ENCODE data around the gene GPR78.

GPR78 gene

DNA sequence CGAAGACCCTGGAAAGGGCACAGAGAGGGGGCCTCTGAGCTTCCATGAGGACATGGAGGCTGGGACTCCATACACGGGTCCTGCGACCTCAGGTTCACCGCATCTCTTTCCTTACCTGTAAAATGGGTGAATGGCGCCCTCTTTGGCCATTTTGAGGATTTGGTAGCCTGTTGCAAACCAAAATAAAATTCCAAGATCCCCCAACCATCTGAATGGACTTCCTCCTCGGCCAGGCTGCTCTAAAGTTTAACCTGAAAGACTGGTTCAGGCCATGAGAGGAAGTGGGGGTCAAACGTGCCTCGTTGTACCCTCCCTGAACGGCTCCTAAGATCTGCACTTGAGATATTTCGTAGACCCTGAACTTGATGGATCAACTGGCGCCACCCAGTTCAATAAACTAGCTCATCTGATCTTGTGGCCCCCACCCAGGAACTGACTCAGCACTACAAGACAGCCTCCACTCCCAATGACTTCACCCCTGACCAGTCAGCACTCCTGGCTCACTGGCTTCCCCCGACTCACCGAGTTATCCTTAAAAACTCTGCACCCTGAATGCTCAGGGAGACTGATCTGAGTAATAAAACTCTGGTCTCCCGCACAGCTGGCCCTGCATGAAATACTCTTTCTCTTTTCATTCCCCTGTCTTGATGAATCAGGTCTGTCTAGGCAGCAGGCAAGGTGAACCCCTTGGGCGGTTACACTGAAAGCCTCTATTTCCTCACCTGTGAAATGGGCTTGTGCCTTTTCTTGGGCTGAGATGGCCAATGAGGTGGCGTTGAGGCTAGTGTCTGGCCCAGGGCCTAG, 32.9 kb upstream of the GPR78 start:
- DNase-seq = peak; percentile 29

DNA sequence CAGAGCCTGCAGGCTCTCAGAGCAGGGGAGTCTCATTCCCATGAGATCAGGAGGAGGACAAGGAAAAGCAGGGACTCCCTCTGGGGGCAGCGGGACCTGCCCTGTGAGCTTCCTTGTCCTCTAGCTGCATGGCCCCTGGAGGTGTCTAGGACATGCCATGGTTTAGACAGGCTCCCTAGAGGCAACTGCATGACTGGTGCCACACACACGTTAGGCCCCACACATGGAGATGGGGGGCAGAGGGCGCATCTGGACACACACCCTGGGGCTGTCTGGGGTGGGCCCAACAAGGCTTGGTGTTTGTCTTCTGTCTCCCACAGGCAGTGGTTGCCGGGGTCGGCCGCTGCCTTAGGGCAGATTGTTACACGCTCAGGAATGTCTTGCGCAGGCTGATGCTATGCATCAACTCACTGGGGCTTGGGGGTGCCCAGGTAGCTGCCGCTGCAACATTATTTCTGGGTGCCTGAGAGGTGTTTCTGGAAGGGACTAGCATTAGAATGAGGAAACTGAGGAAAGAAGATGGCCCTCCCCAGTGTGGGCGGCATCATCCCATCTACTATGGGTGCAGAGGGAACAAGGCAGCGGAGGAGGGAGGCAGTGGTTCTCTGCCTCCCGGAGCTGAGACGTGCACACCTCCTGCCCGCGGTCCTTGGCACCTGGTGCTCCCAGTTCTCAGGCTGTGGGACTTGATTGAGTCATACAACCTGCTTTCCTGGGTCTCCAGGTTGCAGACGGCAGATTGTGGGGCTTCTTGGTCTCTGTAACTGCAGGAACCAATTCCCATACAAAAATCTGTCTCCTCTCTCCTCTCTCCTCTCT, 32.1 kb upstream of the GPR78 start:
- no peak for DNase-seq

DNA sequence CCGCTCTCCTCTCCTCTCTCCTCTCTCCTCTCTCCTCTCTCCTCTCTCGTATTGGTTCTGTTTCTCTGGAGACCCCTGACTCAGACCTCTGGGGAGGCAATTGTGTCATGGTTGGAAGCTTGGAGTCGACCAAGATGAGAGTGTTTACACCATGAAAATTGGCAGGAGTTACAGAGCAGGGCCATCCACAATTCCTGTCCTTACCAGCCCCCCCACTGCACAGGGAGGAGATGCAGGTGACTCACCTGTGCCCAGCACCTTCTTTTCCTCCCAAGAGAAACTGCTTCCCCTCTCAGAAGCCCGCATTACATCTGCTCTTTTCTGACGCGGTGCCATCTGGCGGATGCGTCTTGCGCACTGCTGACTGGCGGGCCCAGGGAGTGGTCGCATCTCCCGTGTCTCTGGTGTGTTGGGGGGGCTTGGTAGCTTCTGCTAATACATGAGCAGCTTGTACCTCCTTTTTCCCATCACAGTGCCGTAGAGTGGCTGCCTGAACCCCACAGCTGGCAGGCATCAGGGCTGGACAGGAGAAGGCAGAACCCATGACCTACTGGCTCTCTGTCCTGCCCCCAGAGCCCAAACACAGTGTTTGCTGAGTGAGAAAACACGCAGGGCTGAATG, 31.4 kb upstream of the GPR78 start:
- DNase-seq = no peak

DNA sequence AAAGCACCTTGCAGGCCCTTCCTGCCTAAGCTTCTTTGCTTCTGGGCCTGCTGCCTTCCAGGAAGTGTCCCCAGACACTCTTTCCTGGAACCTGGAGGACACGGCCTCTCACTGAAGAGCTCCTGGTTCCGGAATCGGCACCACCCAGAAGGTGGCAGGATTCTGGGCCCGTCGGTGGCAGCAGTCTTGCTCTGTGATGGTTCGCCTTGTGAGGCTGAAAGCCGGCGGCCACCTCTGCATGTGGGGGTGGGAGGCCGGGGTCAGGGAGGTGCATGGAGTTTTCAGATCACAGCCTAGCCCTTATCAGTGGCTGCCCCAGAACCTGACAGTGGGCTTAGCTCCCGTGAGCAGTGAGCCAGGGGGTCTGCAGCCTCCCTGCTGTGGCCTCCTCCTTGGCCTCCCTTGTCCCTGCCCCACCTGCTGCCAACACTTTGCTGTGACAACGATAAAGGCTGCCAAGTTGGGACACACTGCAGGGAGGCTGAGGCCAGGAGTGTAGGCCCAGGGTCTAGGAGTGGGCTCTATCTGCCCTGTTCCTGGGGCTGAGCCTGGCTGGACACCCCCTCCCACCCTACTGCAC, 30.8 kb upstream of the GPR78 start:
- DNase-seq = no peak

DNA sequence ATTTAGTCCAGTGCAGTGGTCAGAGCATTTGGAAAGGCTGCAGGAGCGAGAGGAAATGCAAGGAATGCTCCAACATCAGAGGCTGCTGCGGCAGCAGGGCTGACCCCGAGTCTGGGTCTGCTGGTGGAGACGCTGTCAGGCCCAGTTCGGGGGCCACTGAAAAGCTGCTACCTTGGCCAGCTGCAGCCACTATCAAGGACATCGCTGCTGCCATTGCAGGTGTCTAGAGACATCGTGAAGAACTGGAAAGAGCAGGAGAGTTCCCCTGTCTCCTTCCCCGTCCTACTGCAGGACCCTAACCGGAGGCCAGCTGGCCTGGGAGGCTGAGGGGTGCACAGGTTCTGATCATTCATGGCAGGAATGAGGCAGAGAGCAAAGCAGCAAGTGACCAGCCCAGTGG, 29.5 kb upstream of the GPR78 start:
- DNase-seq = no peak

DNA sequence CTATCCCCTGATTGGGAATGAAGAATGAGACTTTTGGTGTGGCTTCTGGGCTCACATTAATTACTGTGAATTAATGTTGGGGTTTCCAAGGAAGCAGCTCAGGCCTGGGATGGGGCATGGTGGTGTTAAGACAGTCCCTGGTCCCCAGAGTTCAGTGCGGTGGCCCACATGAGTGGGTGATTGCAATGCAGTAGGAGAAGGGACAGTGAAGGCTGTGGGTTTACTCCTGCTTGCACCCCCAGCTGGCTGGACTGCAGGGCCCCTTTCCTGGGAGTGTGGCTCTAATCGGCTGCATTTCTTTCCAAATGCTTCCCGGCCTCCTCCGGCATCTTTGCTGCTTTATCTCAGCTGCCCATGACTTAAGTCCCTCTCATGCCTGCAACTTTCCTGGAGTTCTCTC, 28.2 kb upstream of the GPR78 start:
- no peak for DNase-seq

DNA sequence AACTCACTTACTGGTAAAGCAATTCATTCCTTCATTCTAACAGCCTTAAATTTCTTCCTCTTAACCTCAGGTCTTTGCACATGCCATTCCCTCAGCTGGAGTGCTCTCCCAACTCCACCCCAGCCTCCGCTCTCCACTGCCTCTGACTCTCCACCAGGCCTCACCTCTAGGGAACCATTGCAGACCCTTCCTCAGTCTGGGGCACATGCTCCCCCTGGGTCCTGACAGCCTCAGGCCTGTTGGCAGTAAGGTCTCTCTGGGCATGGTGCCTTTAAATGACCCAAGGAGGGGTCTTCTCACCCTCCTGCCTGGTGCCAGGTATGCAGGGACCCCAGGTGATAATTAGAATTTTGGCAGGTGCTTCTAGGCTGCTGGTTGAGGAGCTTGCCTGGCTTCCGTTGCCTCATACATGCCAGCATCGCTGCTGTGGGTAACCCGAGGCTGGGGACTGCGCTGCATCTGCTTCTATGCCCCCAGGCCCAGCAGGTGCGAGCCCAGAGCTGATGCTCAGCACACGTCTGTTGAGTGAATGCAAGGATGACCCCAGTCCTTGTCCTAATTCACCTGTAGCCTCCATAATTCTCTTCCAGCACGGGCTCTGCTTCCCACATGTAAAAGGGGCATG, 27.5 kb upstream of the GPR78 start:
- no peak for DNase-seq

DNA sequence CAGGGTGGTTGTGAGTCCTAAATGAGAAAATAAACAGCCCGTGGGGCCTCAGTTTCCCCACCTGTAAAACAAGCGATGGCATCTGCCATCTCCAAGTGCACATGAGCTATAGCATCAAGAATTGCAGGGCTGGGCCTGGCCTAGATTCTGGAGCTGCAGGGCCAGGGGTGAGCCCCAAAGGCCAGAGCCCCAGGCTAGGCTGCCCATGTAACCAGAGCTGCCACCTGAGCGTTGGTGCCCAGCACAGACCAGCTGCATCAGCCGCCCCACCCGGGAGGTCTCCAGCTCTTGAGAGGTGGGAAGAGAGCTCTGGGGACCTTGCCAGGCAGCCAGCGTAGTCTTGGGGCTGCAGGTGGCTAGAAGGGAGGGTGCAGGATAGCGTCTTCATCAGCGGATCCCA, 27.0 kb upstream of the GPR78 start:
- DNase-seq = peak; percentile 18

DNA sequence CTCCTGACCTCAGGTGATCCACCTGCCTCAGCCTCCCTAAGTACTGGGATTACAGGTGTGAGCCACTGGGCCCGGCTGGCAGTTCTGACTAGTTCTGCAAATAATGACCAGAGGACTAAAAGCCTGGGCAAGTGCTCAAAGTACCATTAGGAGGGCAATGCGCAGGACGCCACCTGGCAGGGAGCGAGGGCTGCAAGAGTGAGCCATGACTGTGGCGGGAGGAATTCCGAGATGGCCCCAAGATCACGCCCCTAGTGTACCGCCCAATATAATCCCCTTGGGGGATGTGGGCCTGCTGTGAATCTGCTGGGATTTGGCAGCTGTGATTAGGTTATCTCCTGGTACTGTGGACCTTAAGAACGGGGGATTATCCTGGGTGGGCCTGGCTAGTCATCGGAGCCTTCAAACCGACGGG, 26.2 kb upstream of the GPR78 start:
- DNase-seq = peak; percentile 38

DNA sequence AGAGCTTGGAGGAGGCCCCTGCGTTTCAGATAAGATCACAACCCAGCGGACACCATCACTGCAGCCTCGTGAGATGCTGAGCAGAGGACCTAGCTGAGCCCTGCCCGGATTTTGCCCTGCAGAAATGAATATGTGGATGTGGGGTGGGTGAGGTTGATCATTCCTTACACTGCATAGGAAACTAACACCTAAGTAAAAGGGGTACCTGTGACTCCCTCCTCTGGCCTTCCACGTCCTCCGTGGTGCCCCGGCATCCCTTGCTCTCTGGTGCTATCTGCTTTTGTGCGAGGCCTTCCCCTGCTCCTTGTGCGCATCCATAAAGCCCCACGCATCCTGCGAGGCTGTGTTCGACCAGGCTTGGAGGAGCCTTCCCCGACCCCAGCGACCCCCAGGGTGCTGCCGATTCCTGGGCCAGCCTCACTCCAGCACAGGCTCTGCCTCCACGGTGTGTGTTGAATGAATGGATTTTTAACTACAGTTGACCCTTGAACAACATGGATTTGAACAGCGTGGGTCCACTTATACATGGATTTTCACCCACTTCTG, 25.6 kb upstream of the GPR78 start:
- no peak for DNase-seq

DNA sequence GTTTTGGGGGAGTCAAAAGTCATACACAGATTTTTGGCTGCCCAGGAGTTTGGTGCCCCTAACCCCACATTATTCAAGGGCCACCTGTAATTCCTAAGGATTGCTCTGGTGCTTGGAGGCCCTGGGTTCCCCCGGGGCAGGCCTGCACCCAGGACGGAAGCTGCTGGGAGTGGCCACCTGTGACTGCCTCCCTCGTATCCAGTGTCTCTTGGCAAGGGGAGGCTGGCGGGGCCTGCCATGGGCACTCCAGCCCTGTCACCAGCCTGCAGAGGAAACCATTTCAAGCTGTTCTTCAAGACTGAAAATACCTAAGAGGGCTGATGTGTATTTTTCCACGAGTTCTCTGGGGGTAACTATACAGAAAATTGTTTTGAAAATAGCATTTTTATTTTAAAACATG, 24.5 kb upstream of the GPR78 start:
- no peak for DNase-seq

DNA sequence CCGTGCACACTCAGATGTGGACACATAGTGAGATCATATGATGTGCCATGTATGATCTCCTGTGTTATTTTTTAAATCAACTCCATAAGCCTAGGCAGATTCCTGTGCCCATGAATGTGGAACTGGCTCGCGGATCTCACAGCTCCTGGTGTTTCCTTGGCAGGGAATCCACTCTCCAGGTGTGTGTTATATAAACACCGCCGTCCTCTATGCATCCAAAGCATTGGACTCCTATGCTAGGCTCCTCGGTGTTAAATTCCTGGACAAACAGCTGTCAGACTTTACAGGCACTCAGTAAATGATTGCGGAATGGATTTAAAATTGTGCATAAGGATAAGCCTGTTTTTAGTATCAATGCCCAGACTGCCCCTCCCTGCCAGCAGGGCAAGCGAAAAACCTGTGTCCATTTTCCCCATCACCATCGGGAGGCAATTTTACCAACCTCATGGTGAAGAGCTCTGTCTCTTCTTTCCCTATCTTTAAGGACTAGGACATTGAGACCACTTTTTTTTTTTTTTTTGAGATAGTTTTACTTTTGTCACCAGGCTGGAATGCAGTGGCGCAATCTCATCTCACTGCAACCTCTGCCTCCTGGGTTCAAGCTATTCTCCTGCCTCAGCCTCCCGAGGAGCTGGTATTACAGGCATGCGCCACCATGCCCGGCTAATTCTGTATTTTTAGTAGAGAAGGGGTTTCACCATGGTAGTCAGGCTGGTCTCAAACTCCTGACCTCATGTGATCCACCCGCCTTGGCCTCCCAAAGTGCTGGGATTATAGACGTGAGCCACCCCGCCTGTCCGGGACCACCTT, 23.6 kb upstream of the GPR78 start:
- no peak for DNase-seq

DNA sequence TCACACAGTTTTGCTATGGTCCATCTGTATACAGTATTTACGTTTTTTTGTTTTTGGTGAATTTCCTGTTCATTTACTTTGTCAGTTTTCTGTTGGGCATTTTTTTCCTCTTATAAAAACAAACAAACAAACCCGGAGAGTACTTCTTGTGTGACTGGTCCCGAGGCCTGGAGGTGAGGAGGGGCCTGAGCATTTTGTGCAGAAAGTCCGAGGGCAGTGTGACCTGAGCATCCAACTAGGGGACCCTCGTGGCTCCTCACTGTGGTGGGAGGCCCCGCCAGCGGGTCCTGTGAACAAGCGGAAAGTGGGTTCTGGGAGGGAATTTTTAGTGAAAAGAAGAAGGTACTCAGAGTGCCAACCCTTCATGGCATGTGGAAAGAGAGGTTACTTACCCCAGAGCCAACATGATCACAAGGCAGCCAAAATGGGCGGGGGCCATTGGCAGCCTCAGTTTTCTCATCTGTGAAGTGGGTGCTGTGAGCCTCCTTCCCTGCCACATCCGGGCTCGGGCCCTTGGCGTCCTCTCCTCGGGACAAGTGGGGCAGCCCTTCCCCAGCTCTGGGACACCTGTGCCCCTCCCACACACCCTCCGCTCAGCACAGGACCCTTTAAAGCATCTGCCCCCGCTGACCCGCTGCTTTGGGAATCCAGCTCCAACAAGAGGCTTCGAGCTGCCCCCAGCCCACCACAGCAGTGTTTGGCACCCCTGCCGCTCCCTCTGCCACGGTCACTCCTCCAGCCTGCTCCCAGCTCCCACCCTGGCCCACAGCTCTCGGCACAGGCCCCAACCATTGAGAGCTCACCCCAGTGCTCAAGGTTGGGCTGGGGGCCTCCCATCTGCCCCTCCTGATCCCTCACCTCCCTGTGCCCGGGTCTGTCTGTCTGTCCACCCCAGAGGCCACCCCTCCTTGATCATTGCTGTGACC, 22.8 kb upstream of the GPR78 start:
- DNase-seq = no peak

DNA sequence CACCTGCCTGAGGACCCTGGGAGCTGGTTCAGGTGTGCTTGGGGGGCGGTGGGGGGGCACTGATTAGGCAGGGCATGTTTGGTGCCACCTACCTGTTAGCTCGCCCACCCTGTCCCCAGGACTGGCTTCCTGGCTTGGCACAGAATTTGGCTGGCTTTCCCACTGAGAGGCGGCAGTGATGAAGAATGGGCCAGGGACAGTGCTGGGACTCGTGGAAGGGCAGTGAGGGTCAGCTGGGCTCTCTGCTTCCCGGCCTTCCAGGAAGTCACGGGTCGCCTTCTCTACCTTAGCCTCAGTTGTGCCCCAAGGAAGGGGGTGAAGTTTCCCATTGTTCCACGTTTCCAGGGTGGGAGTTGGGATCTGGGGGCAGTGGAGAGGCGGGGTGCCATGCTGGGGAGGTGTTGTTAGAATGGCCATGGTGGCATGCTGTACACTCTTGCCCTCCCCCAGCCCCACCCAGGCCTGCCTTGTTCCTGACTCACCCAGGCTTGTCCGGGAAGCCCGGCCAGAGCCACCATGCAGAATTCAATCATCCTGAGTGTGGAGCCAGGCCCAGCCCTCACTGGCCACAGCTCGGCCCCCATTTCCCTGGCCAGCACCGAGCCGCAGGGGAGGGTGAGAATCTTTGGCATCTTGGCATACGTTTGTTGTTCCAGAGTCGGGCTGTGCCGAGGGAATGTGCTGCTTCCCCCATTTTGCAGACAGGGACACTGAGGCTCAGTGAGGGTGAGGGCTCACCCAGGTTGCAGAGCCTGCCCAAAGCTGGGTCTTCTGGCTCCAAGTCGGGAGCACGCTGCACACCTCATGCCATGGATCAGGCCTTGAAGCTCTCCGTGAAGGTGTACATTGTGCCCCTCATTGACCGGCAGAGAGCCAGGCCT, 21.9 kb upstream of the GPR78 start:
- DNase-seq = no peak

DNA sequence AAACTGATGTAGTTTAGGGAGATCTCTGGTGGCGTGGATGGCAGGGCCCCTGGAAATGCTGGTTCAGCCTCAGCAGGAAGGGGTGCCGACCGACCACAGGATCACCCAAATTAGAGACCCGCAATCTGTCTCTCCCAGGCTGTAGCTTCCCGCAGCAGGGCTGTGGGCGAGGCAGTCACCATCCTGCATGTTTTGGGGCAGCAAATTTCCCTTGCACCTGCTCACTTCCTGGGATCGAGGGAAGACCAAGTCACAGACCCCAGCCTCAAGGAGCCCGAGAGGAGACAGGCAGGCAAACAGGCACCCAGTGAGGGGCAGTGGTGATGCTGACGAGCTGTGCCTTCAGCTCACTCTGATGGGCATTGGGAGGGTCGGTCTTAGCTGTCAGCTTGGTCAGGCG, 21.2 kb upstream of the GPR78 start:
- DNase-seq = no peak

DNA sequence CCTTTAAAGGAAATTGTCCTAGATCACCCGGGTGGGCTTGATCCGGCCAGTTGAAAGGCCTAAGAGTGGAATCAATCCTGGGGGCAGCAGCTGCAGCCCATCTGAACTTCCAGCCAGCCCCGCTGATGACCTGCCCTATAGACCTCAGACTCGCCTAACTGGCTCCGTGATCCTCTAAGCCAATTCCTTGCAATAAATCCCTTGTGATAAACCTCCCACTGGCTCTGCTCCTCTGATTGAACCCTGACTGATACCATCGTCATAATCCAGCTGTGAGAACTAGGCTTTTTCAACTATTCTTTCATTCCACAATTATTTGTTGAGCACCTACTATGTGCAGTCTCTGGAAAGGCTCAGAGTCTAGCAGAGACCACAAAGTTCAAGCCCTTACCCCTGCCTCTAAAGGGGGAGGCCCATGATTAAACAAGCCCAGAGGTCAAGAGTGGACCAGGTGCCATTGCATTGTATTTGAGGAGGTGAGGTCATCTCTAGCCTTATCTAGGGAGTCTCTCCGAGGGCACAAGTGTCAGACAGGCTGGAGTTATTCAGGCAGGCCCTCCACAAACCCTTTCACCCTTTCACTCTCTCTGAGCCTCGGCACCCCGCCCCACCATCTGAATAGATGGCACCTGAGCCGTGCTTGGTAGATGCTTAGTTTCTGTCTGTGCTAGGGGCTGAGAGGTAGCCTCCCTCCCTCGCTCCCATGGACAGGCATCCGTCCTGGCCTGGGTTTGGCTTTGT, 20.5 kb upstream of the GPR78 start:
- DNase-seq = no peak

DNA sequence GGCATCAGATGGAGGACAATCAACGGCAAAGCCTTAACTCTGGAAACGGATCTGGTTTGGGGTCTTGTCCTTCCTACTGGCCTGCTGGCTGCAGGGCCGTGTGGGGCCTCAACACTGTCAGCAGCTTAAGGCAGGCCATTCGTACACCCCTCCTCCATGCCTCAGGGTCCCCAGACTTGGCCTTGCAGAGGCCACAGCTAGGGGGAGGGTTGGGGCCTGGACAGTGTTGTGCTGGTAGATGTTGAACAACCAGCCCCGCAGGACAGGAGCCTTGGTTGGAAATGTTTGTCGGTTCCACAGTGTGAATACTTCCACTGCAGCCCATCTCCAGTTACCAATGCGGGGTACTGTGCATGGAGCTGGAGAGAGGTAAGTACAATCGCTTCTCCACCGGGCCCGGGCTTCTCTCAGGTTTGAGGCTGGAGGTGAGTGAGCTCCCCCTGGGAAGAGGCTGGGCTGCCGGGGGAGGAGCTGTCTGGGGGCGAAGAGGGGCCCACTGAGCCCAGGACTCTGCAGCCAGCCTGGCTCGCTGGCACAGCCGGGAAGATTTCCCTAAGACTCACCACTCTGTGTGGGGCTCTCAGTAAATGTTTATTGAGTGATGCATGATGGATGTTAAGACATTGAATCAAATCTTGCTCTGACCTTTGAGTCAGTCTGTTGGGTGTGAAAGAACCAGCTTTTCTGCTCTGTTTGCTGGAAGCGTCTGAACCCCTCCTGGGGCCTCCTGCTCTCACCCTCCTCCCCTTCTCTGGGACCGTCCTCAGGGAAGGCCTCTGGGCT, 19.7 kb upstream of the GPR78 start:
- no peak for DNase-seq

DNA sequence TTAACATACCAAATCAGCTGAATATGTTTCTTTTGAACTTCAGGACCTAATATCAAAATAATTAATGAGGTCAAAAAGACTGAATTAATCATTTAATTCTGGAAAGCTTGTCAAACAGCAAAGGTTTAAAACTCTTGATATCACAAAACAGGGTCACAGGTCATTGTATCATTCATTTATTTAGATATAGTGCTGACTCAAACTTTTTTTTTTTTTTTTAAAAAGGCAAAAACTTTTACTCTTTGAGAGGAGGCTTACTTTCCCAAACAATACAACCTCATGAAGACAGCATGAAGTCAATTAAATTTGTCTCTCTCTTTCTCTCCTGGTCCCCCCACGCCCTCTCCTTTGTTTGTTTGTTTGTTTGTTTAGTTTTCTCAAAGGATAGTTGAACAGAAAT, 15.6 kb upstream of the GPR78 start:
- no peak for DNase-seq
